Measurements from ENCODE around the gene NPB. TPM values are rescaled to one million over a fixed set of nuclear protein-coding genes. Genes with fewer than 3 reads are reported as not detected.

Gene NPB
- total and polyA plus RNA-seq, 2 experiments from 2014 or later, result 2.3 to 6.6 TPM

GRCh38 chr17:81948635-81949378, 46.8 kb downstream of the NPB start:
- TF ChIP-seq CTCF (IDR thresholded peaks at IDR 0.05; ENCODE audit: low read depth, low read length), result no peak

GRCh38 chr17:81950501-81950900, 48.5 kb downstream of the NPB start:
- no peak overlapping the region for H3K4me3 ChIP-seq
- no peak for DNase-seq (ENCODE audit: low read depth in 1 of 2, low spot score in 1 of 2)
- H3K27ac ChIP-seq, result no peak overlapping the region
- H3K4me1 ChIP-seq (ENCODE audit: low read depth), result peaks cover 4% of the 10 kb centered on the region
- no peaks in the 10 kb centered on the region for H3K27me3 ChIP-seq
- H3K36me3 ChIP-seq, result no peaks in the 10 kb centered on the region
- H3K9me3 ChIP-seq (ENCODE audit: low read depth), result no peaks in the 10 kb centered on the region
- no peak for TF ChIP-seq CTCF (IDR thresholded peaks at IDR 0.05; ENCODE audit: low read depth, low read length)

More at GRCh38 chr17:81948635-81949378, 46.8 kb downstream of the NPB start:
- H3K4me3 ChIP-seq, result no peak overlapping the region
- no peak overlapping the region for H3K27ac ChIP-seq
- no peaks in the 10 kb centered on the region for H3K9me3 ChIP-seq (ENCODE audit: low read depth)
- H3K27me3 ChIP-seq, result no peaks in the 10 kb centered on the region
- no peaks in the 10 kb centered on the region for H3K36me3 ChIP-seq
- no peak for DNase-seq (ENCODE audit: low read depth in 1 of 2, low spot score in 1 of 2)
- peaks cover 4% of the 10 kb centered on the region for H3K4me1 ChIP-seq (ENCODE audit: low read depth)

- peaks cover 2% of the 10 kb centered on the region for H3K4me1 ChIP-seq (ENCODE audit: low read depth)
- H3K9me3 ChIP-seq (ENCODE audit: low read depth), result no peaks in the 10 kb centered on the region
- H3K27me3 ChIP-seq, result no peaks in the 10 kb centered on the region
- no peaks in the 10 kb centered on the region for H3K36me3 ChIP-seq
- no peak overlapping the region for H3K4me3 ChIP-seq
- DNase-seq (ENCODE audit: low read depth in 1 of 2, low spot score in 1 of 2), result no peak
- H3K27ac ChIP-seq, result no peak overlapping the region
- no peak for TF ChIP-seq CTCF (IDR thresholded peaks at IDR 0.05; ENCODE audit: low read depth, low read length)
Observed at GRCh38 chr17:81951785-81952684, 50.0 kb downstream of the NPB start.

Other genes starting within 250 kb of the NPB start
- 0.32 and 1.8 TPM in 2 replicates for gene PDE6G, start 245.7 kb upstream of the NPB start, total RNA-seq
- 0.85 and 2.3 TPM in 2 replicates for gene PDE6G, start 245.7 kb upstream of the NPB start, polyA plus RNA-seq
- gene OXLD1, start 235.6 kb upstream of the NPB start, total RNA-seq, result 100 and 130 TPM in 2 replicates
- 85.5 and 104 TPM in 2 replicates for gene OXLD1, start 235.6 kb upstream of the NPB start, polyA plus RNA-seq
- gene CCDC137, start 235.5 kb upstream of the NPB start, total RNA-seq, result 16.9 and 20.1 TPM in 2 replicates
- gene CCDC137, start 235.5 kb upstream of the NPB start, polyA plus RNA-seq, result 23.2 and 23.4 TPM in 2 replicates
- 44.3 and 58.3 TPM in 2 replicates for gene ARL16, start 218.4 kb upstream of the NPB start, total RNA-seq
- gene ARL16, start 218.4 kb upstream of the NPB start, polyA plus RNA-seq, result 92.0 and 109 TPM in 2 replicates
- 86.1 and 107 TPM in 2 replicates for gene HGS, start 218.2 kb upstream of the NPB start, total RNA-seq
- 108 and 109 TPM in 2 replicates for gene HGS, start 218.2 kb upstream of the NPB start, polyA plus RNA-seq
- gene MRPL12, start 198.9 kb upstream of the NPB start, total RNA-seq, result 45.0 and 47.5 TPM in 2 replicates
- gene MRPL12, start 198.9 kb upstream of the NPB start, polyA plus RNA-seq, result 187 and 222 TPM in 2 replicates
- gene SLC25A10, start 190.0 kb upstream of the NPB start, total RNA-seq, result 29.3 and 38.5 TPM in 2 replicates
- 34.9 and 52.2 TPM in 2 replicates for gene SLC25A10, start 190.0 kb upstream of the NPB start, polyA plus RNA-seq
- 0.15 TPM in 1 of 2 replicates, not detected in the other for gene GCGR, start 98.1 kb upstream of the NPB start, total RNA-seq
- 0.79 TPM in 1 of 2 replicates, not detected in the other for gene GCGR, start 98.1 kb upstream of the NPB start, polyA plus RNA-seq
- 161 and 219 TPM in 2 replicates for gene MCRIP1, start 68.9 kb upstream of the NPB start, total RNA-seq
- 179 and 233 TPM in 2 replicates for gene MCRIP1, start 68.9 kb upstream of the NPB start, polyA plus RNA-seq
- not detected in 2 replicates for gene PPP1R27, start 67.2 kb upstream of the NPB start, total RNA-seq
- gene PPP1R27, start 67.2 kb upstream of the NPB start, polyA plus RNA-seq, result 1.0 TPM in 1 of 2 replicates, not detected in the other
- 972 and 1,150 TPM in 2 replicates for gene P4HB, start 41.7 kb upstream of the NPB start, total RNA-seq
- gene P4HB, start 41.7 kb upstream of the NPB start, polyA plus RNA-seq, result 388 and 597 TPM in 2 replicates
- gene ARHGDIA, start 30.9 kb upstream of the NPB start, total RNA-seq, result 101 and 177 TPM in 2 replicates
- gene ARHGDIA, start 30.9 kb upstream of the NPB start, polyA plus RNA-seq, result 139 and 163 TPM in 2 replicates
- gene ALYREF, start 10.7 kb upstream of the NPB start, total RNA-seq, result 94.0 and 139 TPM in 2 replicates
- gene ALYREF, start 10.7 kb upstream of the NPB start, polyA plus RNA-seq, result 93.0 and 130 TPM in 2 replicates
- 128 and 178 TPM in 2 replicates for gene ANAPC11, start 10.5 kb upstream of the NPB start, total RNA-seq
- 368 and 407 TPM in 2 replicates for gene ANAPC11, start 10.5 kb upstream of the NPB start, polyA plus RNA-seq
- gene PCYT2, start 9.2 kb downstream of the NPB start, total RNA-seq, result 83.8 and 111 TPM in 2 replicates
- gene PCYT2, start 9.2 kb downstream of the NPB start, polyA plus RNA-seq, result 73.3 and 138 TPM in 2 replicates
- gene SIRT7, start 15.9 kb downstream of the NPB start, total RNA-seq, result 10.4 and 26.7 TPM in 2 replicates
- gene SIRT7, start 15.9 kb downstream of the NPB start, polyA plus RNA-seq, result 13.3 and 16.7 TPM in 2 replicates
- 14.8 and 16.1 TPM in 2 replicates for gene MAFG, start 25.5 kb downstream of the NPB start, total RNA-seq
- 23.9 and 27.0 TPM in 2 replicates for gene MAFG, start 25.5 kb downstream of the NPB start, polyA plus RNA-seq
- 109 and 162 TPM in 2 replicates for gene PYCR1, start 35.1 kb downstream of the NPB start, total RNA-seq
- gene PYCR1, start 35.1 kb downstream of the NPB start, polyA plus RNA-seq, result 147 and 153 TPM in 2 replicates
- gene MYADML2, start 45.0 kb downstream of the NPB start, total RNA-seq, result 12.2 and 22.8 TPM in 2 replicates
- gene MYADML2, start 45.0 kb downstream of the NPB start, polyA plus RNA-seq, result 17.1 and 17.9 TPM in 2 replicates
- gene NOTUM, start 58.9 kb downstream of the NPB start, total RNA-seq, result 7.4 and 8.1 TPM in 2 replicates
- gene NOTUM, start 58.9 kb downstream of the NPB start, polyA plus RNA-seq, result 4.2 and 8.8 TPM in 2 replicates
- gene ASPSCR1, start 75.4 kb downstream of the NPB start, total RNA-seq, result 48.5 and 58.9 TPM in 2 replicates
- gene ASPSCR1, start 75.4 kb downstream of the NPB start, polyA plus RNA-seq, result 63.1 and 74.0 TPM in 2 replicates
- 82.9 and 108 TPM in 2 replicates for gene CENPX, start 120.6 kb downstream of the NPB start, total RNA-seq
- 98.2 and 129 TPM in 2 replicates for gene CENPX, start 120.6 kb downstream of the NPB start, polyA plus RNA-seq
- 36.5 and 43.3 TPM in 2 replicates for gene LRRC45, start 121.1 kb downstream of the NPB start, total RNA-seq
- gene LRRC45, start 121.1 kb downstream of the NPB start, polyA plus RNA-seq, result 15.2 and 31.8 TPM in 2 replicates
- 58.7 and 73.7 TPM in 2 replicates for gene RAC3, start 129.4 kb downstream of the NPB start, total RNA-seq
- gene RAC3, start 129.4 kb downstream of the NPB start, polyA plus RNA-seq, result 9.9 and 16.4 TPM in 2 replicates
- gene DCXR, start 135.5 kb downstream of the NPB start, total RNA-seq, result 164 and 256 TPM in 2 replicates
- 228 and 312 TPM in 2 replicates for gene DCXR, start 135.5 kb downstream of the NPB start, polyA plus RNA-seq
- 94.6 and 104 TPM in 2 replicates for gene RFNG, start 149.6 kb downstream of the NPB start, total RNA-seq
- gene RFNG, start 149.6 kb downstream of the NPB start, polyA plus RNA-seq, result 91.0 and 98.3 TPM in 2 replicates
- gene GPS1, start 149.7 kb downstream of the NPB start, total RNA-seq, result 231 and 235 TPM in 2 replicates
- gene GPS1, start 149.7 kb downstream of the NPB start, polyA plus RNA-seq, result 223 and 257 TPM in 2 replicates
- 109 and 184 TPM in 2 replicates for gene DUS1L, start 163.6 kb downstream of the NPB start, total RNA-seq
- 183 and 196 TPM in 2 replicates for gene DUS1L, start 163.6 kb downstream of the NPB start, polyA plus RNA-seq
- gene FASN, start 196.0 kb downstream of the NPB start, total RNA-seq, result 276 and 279 TPM in 2 replicates
- 61.8 and 85.9 TPM in 2 replicates for gene FASN, start 196.0 kb downstream of the NPB start, polyA plus RNA-seq

Data from cardiac muscle cell (in vitro differentiated cells and primary cell).